ENCODE results near the gene KCNK5.

The KCNK5 gene

DNA sequence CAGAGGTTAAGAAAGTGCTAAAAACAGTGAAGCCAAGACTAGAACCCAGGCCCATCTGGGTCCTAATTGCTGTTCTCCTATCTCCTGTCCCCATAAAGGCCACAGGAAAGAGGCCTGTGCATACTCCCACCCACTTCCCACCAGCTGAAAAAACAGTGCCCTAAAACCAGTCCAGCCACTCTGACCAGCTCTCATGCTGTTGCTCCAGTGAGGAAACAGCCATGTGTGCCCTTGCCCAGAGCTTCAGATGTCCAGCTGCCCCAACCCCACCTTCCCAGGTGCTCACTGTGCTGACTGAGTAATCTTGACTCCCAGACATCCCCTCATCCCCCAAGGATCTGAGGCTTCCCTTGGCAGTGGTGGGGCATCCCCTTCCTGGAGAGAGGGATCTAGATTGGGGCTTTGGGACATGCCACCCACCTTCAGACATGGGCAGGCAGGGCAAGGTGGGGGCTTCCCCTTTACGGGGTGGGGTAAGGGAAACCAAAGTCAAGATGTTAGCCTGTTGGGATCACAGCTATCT lies 28.7 kb downstream of the KCNK5 start:
- Histone ChIP-seq H3K27me3 (ENCODE audit: insufficient read depth, low read length, poor library complexity) (no peaks in the 10 kb centered on the region), H3K4me2 (ENCODE audit: insufficient read depth, low read length) (no peak overlapping the region), H3K27ac (ENCODE audit: low read length) (no peak overlapping the region), H4K20me1 (ENCODE audit: insufficient read depth, low read length) (no peaks in the 10 kb centered on the region), H3K4me3 (ENCODE audit: low read depth in 1 of 2, low read length in 2 of 2) (no peak overlapping the region), H3K9me3 (ENCODE audit: insufficient read depth, low read length, severe bottlenecking) (no peaks in the 10 kb centered on the region), H3K79me2 (ENCODE audit: insufficient read depth, low read length) (no peaks in the 10 kb centered on the region), H3K36me3 (ENCODE audit: insufficient read depth, low read length) (no peaks in the 10 kb centered on the region), H2AFZ (ENCODE audit: low read depth, low read length) (no peak overlapping the region), H3K4me1 (ENCODE audit: insufficient read depth, low read length) (no peaks in the 10 kb centered on the region), H3K9ac (ENCODE audit: low read depth, low read length) (no peak overlapping the region)
- DNase-seq: no peak
- TF ChIP-seq, protein P1, sequence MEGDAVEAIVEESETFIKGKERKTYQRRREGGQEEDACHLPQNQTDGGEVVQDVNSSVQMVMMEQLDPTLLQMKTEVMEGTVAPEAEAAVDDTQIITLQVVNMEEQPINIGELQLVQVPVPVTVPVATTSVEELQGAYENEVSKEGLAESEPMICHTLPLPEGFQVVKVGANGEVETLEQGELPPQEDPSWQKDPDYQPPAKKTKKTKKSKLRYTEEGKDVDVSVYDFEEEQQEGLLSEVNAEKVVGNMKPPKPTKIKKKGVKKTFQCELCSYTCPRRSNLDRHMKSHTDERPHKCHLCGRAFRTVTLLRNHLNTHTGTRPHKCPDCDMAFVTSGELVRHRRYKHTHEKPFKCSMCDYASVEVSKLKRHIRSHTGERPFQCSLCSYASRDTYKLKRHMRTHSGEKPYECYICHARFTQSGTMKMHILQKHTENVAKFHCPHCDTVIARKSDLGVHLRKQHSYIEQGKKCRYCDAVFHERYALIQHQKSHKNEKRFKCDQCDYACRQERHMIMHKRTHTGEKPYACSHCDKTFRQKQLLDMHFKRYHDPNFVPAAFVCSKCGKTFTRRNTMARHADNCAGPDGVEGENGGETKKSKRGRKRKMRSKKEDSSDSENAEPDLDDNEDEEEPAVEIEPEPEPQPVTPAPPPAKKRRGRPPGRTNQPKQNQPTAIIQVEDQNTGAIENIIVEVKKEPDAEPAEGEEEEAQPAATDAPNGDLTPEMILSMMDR (IDR thresholded peaks at IDR 0.05; ENCODE audit: borderline replicate concordance, extremely low read depth, low read length, poor library complexity, severe bottlenecking): no peak
- TF ChIP-seq EZH2 (IDR thresholded peaks at IDR 0.05; ENCODE audit: borderline replicate concordance, low read depth, low read length, severe bottlenecking): no peak
- ATAC-seq (ENCODE audit: insufficient read depth, low read depth): no peak

DNA sequence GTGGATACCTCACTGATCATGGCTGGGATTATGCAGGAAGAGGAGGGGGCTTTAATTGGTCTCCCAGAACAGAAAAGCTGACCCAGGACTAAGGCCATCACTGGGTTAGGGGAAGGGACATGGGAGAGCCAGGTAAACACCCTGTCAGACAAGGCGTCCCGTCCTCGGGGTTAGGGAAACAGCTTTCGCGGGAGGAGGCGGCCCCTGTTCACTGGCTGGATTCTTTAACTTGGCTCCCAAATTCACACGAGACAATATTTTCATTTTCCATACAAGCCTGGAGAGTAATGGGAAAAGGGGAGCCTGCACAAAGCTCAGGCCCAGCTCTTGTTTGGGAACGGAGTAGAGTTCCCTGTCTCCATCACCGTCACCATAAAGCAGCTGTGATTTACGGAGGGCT lies 29.3 kb downstream of the KCNK5 start:
- H2AFZ ChIP-seq (ENCODE audit: low read depth, low read length): no peak overlapping the region
- DNase-seq (no peak), ATAC-seq (ENCODE audit: insufficient read depth, low read depth) (no peak)
- H3K9me3 ChIP-seq (ENCODE audit: insufficient read depth, low read length, severe bottlenecking): no peaks in the 10 kb centered on the region
- no peak overlapping the region for H3K9ac ChIP-seq (ENCODE audit: low read depth, low read length)
- no peak overlapping the region for H3K27ac ChIP-seq (ENCODE audit: low read length)
- no peak for TF ChIP-seq EZH2 (IDR thresholded peaks at IDR 0.05; ENCODE audit: borderline replicate concordance, low read depth, low read length, severe bottlenecking)
- TF ChIP-seq, protein P1 (IDR thresholded peaks at IDR 0.05; ENCODE audit: borderline replicate concordance, extremely low read depth, low read length, poor library complexity, severe bottlenecking): no peak
- H3K27me3 ChIP-seq (ENCODE audit: insufficient read depth, low read length, poor library complexity): no peaks in the 10 kb centered on the region
- no peaks in the 10 kb centered on the region for H4K20me1 ChIP-seq (ENCODE audit: insufficient read depth, low read length)
- no peaks in the 10 kb centered on the region for H3K36me3 ChIP-seq (ENCODE audit: insufficient read depth, low read length)
- no peaks in the 10 kb centered on the region for H3K79me2 ChIP-seq (ENCODE audit: insufficient read depth, low read length)
- H3K4me3 ChIP-seq (ENCODE audit: low read depth in 1 of 2, low read length in 2 of 2): no peak overlapping the region
- no peaks in the 10 kb centered on the region for H3K4me1 ChIP-seq (ENCODE audit: insufficient read depth, low read length)
- no peak overlapping the region for H3K4me2 ChIP-seq (ENCODE audit: insufficient read depth, low read length)

DNA sequence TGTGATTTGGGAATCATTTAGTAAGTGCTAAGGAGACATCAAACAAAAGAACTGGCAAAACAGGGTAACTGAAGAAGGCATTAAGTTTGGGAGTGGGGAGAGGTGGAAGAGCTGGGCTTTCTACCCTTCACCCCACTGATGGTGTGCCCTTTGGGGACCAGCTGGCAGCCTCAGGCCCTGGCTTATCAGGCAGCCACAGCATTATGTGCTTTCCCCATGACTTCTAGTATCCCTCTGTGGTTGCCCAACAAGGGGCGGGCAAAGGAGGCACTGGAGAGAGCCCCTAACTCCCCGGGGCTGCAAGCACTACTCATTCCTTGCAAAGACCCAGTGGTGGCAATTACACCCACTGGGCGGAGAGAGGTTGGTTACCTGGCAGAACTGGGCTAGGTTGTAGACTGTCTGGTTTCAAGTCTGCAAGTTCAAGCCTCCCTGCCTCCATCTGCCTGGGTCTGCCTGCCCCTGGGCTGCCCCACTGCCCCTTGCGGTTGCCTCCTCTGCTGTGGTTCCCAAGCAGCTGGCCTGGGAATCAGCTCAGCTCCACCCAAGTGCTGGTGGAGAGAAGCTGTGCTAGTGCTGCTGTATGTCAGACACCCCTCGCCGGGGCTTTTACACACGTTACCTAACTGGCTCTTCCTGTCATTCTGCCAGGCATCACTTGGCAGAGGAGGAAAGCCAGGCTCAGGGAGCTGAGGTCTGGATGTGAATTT lies 29.9 kb downstream of the KCNK5 start:
- Histone ChIP-seq H3K27ac (ENCODE audit: low read length) (no peak overlapping the region), H3K27me3 (ENCODE audit: insufficient read depth, low read length, poor library complexity) (no peaks in the 10 kb centered on the region), H3K36me3 (ENCODE audit: insufficient read depth, low read length) (no peaks in the 10 kb centered on the region), H3K4me3 (ENCODE audit: low read depth in 1 of 2, low read length in 2 of 2) (no peak overlapping the region), H3K9ac (ENCODE audit: low read depth, low read length) (no peak overlapping the region), H3K4me2 (ENCODE audit: insufficient read depth, low read length) (no peak overlapping the region), H3K4me1 (ENCODE audit: insufficient read depth, low read length) (no peaks in the 10 kb centered on the region), H3K79me2 (ENCODE audit: insufficient read depth, low read length) (no peaks in the 10 kb centered on the region), H4K20me1 (ENCODE audit: insufficient read depth, low read length) (no peaks in the 10 kb centered on the region), H3K9me3 (ENCODE audit: insufficient read depth, low read length, severe bottlenecking) (no peaks in the 10 kb centered on the region), H2AFZ (ENCODE audit: low read depth, low read length) (no peak overlapping the region)
- DNase-seq (no peak), ATAC-seq (ENCODE audit: insufficient read depth, low read depth) (no peak)
- TF ChIP-seq, protein P1 (IDR thresholded peaks at IDR 0.05; ENCODE audit: borderline replicate concordance, extremely low read depth, low read length, poor library complexity, severe bottlenecking): no peak
- TF ChIP-seq EZH2 (IDR thresholded peaks at IDR 0.05; ENCODE audit: borderline replicate concordance, low read depth, low read length, severe bottlenecking): no peak
